Fibroblast of lung (primary cell): ENCODE measurements around the gene ZC4H2. TPM values are rescaled to one million over a fixed set of nuclear protein-coding genes. Genes with fewer than 3 reads are reported as not detected.

Experiments
- DNase-seq, 2 donors: peaks; one replicate each; pipeline versions ENCODE4 v3.0.0 to v3.0.0-alpha.2; 2010; ENCODE audit warnings: low read depth in 2 of 2
- H2AFZ ChIP-seq: 2 replicates; pipeline ENCODE4 v1.5.1; 2012; ENCODE audit warnings: low read length, control low read depth, inconsistent platforms
- H3K27ac ChIP-seq: 2 replicates; pipeline ENCODE4 v1.5.1; 2011; ENCODE audit warnings: low read length, control low read depth; ENCODE audit not compliant: insufficient read depth
- H3K27me3 ChIP-seq: 2 replicates; pipeline ENCODE4 v1.5.1; 2011; ENCODE audit warnings: mild to moderate bottlenecking, low read length; ENCODE audit not compliant: control insufficient read depth, insufficient read depth
- H3K36me3 ChIP-seq: 2 replicates; pipeline ENCODE4 v1.5.1; 2011; ENCODE audit warnings: low read length; ENCODE audit not compliant: control insufficient read depth, insufficient read depth
- H3K4me1 ChIP-seq: 2 replicates; pipeline ENCODE4 v1.5.1; 2011; ENCODE audit warnings: low read length; ENCODE audit not compliant: control insufficient read depth, insufficient read depth; ENCODE audit errors: extremely low read depth
- H3K4me2 ChIP-seq: 2 replicates; pipeline ENCODE4 v1.5.1; 2011; ENCODE audit warnings: low read length, control low read depth; ENCODE audit not compliant: insufficient read depth; ENCODE audit errors: extremely low read depth
- H3K4me3 ChIP-seq, 4 experiments: fragments of 200-600 bp in 1 of 4; sonication (generic) in 1 of 4; replicated peaks in 1 of 4; 2 replicates each; pipeline ENCODE4 v1.5.1; 2011 to 2016; ENCODE audit warnings: low read length in 4 of 4, low read depth in 3 of 4, mild to moderate bottlenecking in 3 of 4, control low read depth in 2 of 4, inconsistent platforms in 1 of 4, mixed read lengths in 1 of 4; ENCODE audit not compliant: insufficient read depth in 1 of 4; ENCODE audit errors: control extremely low read depth in 1 of 4
- H3K79me2 ChIP-seq: 2 replicates; pipeline ENCODE4 v1.5.1; 2012; ENCODE audit warnings: mild to moderate bottlenecking, low read length, inconsistent platforms; ENCODE audit not compliant: control insufficient read depth, insufficient read depth
- H3K9ac ChIP-seq: 2 replicates; pipeline ENCODE4 v1.5.1; 2011; ENCODE audit warnings: mild to moderate bottlenecking, low read length, control low read depth; ENCODE audit not compliant: insufficient read depth
- H3K9me3 ChIP-seq: 2 replicates; pipeline ENCODE4 v1.5.1; 2012; ENCODE audit warnings: low read depth, low read length; ENCODE audit not compliant: control insufficient read depth, insufficient read depth
- H4K20me1 ChIP-seq: 2 replicates; pipeline ENCODE4 v1.5.1; 2011; ENCODE audit warnings: low read length; ENCODE audit not compliant: control insufficient read depth, insufficient read depth; ENCODE audit errors: extremely low read depth
- CTCF ChIP-seq, 2 donors: IDR thresholded peaks in 1 of 2; conservative IDR thresholded peaks in 1 of 2; 1 replicate in 1 of 2; 2 replicates in 1 of 2; pipeline ENCODE4 v1.5.1; 2011 to 2012; ENCODE audit warnings: low read length in 2 of 2, control low read depth in 1 of 2, inconsistent platforms in 1 of 2, low read depth in 1 of 2, mild to moderate bottlenecking in 1 of 2
- EZH2 ChIP-seq: IDR thresholded peaks from 2 replicates; pipeline ENCODE4 v1.5.1; 2012; ENCODE audit warnings: low read length, control low read depth, mild to moderate bottlenecking; ENCODE audit errors: missing control alignments
- polyA plus RNA-seq, 2 donors: library from polyadenylated mRNA; depleted of rRNA in 1 of 2; stranded (reverse) in 1 of 2; unstranded in 1 of 2; fragments of >200 nt; gene quantifications; 2 replicates each; pipeline ENCODE4 v1.2.1, GENCODE V29; 2011 to 2012; ENCODE audit warnings: missing spikeins in 1 of 2
- total RNA-seq: library from RNA; depleted of rRNA; stranded (reverse); fragments of >200 nt; gene quantifications from 2 replicates; pipeline ENCODE4 v1.2.1, GENCODE V29; 2014

ZC4H2 gene
- total and polyA plus RNA-seq, 2 donors (not counting 1 experiment from before 2014, with no cell fraction given): 4.5 to 14.0 TPM

GRCh38 chrX:64994131-64994798 is 18.0 kb upstream of the ZC4H2 start:
- TF ChIP-seq EZH2 (no peak), CTCF (conservative IDR thresholded peaks at IDR 0.05 in 1 of 2, IDR thresholded peaks at IDR 0.05 in 1 of 2; ENCODE audit: low read depth in 1 of 2, low read length in 2 of 2) (no peak)
- no peak overlapping the region for H3K27ac ChIP-seq
- no peak overlapping the region for H2AFZ ChIP-seq
- no peaks in the 10 kb centered on the region for H4K20me1 ChIP-seq
- H3K4me2 ChIP-seq: no peak overlapping the region
- no peak overlapping the region for H3K4me3 ChIP-seq
- H3K27me3 ChIP-seq: no peaks in the 10 kb centered on the region
- no peaks in the 10 kb centered on the region for H3K9me3 ChIP-seq
- no peak for DNase-seq
- H3K9ac ChIP-seq: no peak overlapping the region
- no peaks in the 10 kb centered on the region for H3K36me3 ChIP-seq
- H3K79me2 ChIP-seq: no peaks in the 10 kb centered on the region
- no peaks in the 10 kb centered on the region for H3K4me1 ChIP-seq

- Histone ChIP-seq H3K9me3 (no peaks in the 10 kb centered on the region), H3K27ac (no peak overlapping the region), H3K27me3 (no peaks in the 10 kb centered on the region), H4K20me1 (no peaks in the 10 kb centered on the region), H3K36me3 (no peaks in the 10 kb centered on the region), H3K79me2 (no peaks in the 10 kb centered on the region), H3K4me3 (no peak overlapping the region), H2AFZ (no peak overlapping the region), H3K4me2 (no peak overlapping the region), H3K9ac (no peak overlapping the region), H3K4me1 (no peaks in the 10 kb centered on the region)
- no peak for TF ChIP-seq CTCF (conservative IDR thresholded peaks at IDR 0.05 in 1 of 2, IDR thresholded peaks at IDR 0.05 in 1 of 2; ENCODE audit: low read depth in 1 of 2, low read length in 2 of 2)
- TF ChIP-seq EZH2: no peak
- DNase-seq: peak in 1 of 2 donors; percentile 3
Measured at GRCh38 chrX:64977830-64978229, 1.6 kb upstream of the ZC4H2 start.

- H2AFZ ChIP-seq: no peak overlapping the region
- H3K36me3 ChIP-seq: no peaks in the 10 kb centered on the region
- no peak for DNase-seq
- H4K20me1 ChIP-seq: no peaks in the 10 kb centered on the region
- H3K9ac ChIP-seq: no peak overlapping the region
- TF ChIP-seq CTCF (conservative IDR thresholded peaks at IDR 0.05 in 1 of 2, IDR thresholded peaks at IDR 0.05 in 1 of 2; ENCODE audit: low read depth in 1 of 2, low read length in 2 of 2) (no peak), EZH2 (no peak)
- H3K9me3 ChIP-seq: no peaks in the 10 kb centered on the region
- no peaks in the 10 kb centered on the region for H3K27me3 ChIP-seq
- H3K27ac ChIP-seq: no peak overlapping the region
- no peak overlapping the region for H3K4me2 ChIP-seq
- H3K79me2 ChIP-seq: no peaks in the 10 kb centered on the region
- H3K4me3 ChIP-seq: no peak overlapping the region
- H3K4me1 ChIP-seq: no peaks in the 10 kb centered on the region
Measured at GRCh38 chrX:64977051-64977450, 801 bp upstream of the ZC4H2 start.
